Tibial artery (tissue), 4 donors: ENCODE results near the gene CHPF2.

Experiments used
- DNase-seq, 2 donors: peaks; one replicate each; pipeline ENCODE4 v3.0.0-alpha.2; 2019
- H3K27ac ChIP-seq, 2 donors: fragments of 200-600 bp; sonication (generic) in 1 of 2; 1 replicate in 1 of 2; 2 replicates in 1 of 2; pipeline ENCODE4 v1.5.1; 2018 to 2019; ENCODE audit warnings: mild to moderate bottlenecking in 1 of 2
- H3K27me3 ChIP-seq, 2 donors: fragments of 200-600 bp; sonication (generic) in 1 of 2; one replicate each; pipeline versions ENCODE4 v1.5.1 to v1.6.0; 2016 to 2019
- H3K36me3 ChIP-seq, 3 donors: fragments of 200-600 bp; sonication (generic) in 2 of 3; one replicate each; pipeline ENCODE4 v1.5.1; 2016 to 2019; ENCODE audit warnings: mild to moderate bottlenecking in 2 of 3
- H3K4me1 ChIP-seq, 4 donors: fragments of 200-600 bp; sonication (generic) in 2 of 4; 1 replicate in 3 of 4; 2 replicates in 1 of 4; pipeline ENCODE4 v1.5.1; 2016 to 2019
- H3K4me3 ChIP-seq, 2 donors: fragments of 200-600 bp; sonication (generic) in 1 of 2; 1 replicate in 1 of 2; 2 replicates in 1 of 2; pipeline ENCODE4 v1.5.1; 2018 to 2019; ENCODE audit warnings: mild to moderate bottlenecking in 2 of 2
- H3K9me3 ChIP-seq, 3 donors: fragments of 200-600 bp; sonication (generic) in 1 of 3; one replicate each; pipeline ENCODE4 v1.5.1; 2016 to 2019
- intact Hi-C: fragments of 100-400 bp; cut with DNase I; formaldehyde crosslinking; loops from one replicate; pipeline ENCODE4 v1.15.0; 2023; ENCODE audit warnings: low total_unique reads
- TF ChIP-seq, protein P1 (sequence below), 2 experiments: fragments of 200-600 bp in 1 of 2; fragments of 450-650 bp in 1 of 2; IDR thresholded peaks; one replicate each; pipeline ENCODE4 v1.5.1; 2017 to 2019; ENCODE audit warnings: antibody characterized with exemption in 2 of 2, mild to moderate bottlenecking in 1 of 2, moderate library complexity in 1 of 2

Gene CHPF2

DNA sequence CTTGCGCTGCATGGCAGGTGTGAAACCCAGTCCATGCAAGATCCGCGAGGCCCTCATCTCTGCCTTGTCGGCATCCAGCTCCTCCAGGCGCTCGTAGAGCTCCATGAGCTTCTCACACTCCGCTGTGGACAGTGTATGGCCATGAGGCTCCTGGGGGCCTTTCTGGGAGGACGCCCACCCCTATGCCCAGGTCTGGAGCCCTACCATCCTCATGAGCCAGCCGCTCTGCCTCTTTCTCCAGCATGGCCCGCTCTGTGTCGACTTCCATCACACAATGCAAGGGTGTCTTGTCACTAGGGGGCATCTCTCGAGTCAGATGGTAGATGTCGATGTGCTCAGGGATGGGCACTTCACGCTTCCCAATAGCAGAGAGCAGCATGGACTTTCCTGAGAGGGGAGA, 8.6 kb upstream of the CHPF2 start:
- peaks cover 4 to 26% (median 18%) of the 10 kb centered on the region in 4 donors for H3K4me1 ChIP-seq
- no peaks in the 10 kb centered on the region for H3K9me3 ChIP-seq
- no peak overlapping the region for H3K4me3 ChIP-seq
- intact Hi-C loops = no loop called here
- TF ChIP-seq, protein P1, sequence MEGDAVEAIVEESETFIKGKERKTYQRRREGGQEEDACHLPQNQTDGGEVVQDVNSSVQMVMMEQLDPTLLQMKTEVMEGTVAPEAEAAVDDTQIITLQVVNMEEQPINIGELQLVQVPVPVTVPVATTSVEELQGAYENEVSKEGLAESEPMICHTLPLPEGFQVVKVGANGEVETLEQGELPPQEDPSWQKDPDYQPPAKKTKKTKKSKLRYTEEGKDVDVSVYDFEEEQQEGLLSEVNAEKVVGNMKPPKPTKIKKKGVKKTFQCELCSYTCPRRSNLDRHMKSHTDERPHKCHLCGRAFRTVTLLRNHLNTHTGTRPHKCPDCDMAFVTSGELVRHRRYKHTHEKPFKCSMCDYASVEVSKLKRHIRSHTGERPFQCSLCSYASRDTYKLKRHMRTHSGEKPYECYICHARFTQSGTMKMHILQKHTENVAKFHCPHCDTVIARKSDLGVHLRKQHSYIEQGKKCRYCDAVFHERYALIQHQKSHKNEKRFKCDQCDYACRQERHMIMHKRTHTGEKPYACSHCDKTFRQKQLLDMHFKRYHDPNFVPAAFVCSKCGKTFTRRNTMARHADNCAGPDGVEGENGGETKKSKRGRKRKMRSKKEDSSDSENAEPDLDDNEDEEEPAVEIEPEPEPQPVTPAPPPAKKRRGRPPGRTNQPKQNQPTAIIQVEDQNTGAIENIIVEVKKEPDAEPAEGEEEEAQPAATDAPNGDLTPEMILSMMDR (IDR thresholded peaks at IDR 0.05) = no peak
- H3K27ac ChIP-seq = no peak overlapping the region
- no peaks in the 10 kb centered on the region for H3K27me3 ChIP-seq
- peaks cover 47 to 64% (median 62%) of the 10 kb centered on the region in 3 donors for H3K36me3 ChIP-seq
- DNase-seq = peak in 1 of 2 donors; percentile 57

DNA sequence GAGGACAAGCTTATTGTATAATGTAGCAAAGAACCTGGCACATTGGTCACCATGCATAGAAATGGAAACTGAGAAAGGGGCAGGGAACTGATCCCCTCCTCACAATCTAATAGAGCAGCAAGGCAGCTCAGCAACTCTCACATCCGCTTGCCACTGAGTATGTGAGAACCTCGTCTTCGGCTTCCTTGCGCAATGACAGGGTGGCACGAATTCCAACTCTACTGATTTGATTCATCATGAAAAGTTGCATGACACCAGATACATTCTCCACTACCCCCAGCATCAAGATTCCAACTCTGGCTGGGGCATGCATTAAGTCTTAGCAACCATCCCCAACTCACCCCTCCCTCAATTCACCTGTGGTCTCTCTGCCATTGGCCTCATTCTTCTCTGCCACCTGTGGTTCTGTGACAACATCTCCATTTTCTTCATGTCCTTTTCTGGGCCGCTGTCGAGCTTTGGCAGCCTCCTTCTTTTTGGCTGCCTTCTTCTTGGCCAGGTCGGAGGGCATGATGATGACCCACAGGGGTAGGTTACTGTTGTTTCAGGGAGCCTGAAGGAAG, 6.3 kb upstream of the CHPF2 start:
- DNase-seq = peak in 1 of 2 donors; percentile 55
- Histone ChIP-seq H3K9me3 (no peaks in the 10 kb centered on the region), H3K4me1 (peaks cover 4 to 26% (median 18%) of the 10 kb centered on the region in 4 donors), H3K27ac (peak overlapping the region; percentile 73 to 91), H3K27me3 (no peaks in the 10 kb centered on the region), H3K36me3 (peaks cover 26 to 41% (median 40%) of the 10 kb centered on the region in 3 donors), H3K4me3 (peak overlapping the region; percentile 83 to 89)
- intact Hi-C loops = no loop called here
- TF ChIP-seq, protein P1 (IDR thresholded peaks at IDR 0.05) = no peak

DNA sequence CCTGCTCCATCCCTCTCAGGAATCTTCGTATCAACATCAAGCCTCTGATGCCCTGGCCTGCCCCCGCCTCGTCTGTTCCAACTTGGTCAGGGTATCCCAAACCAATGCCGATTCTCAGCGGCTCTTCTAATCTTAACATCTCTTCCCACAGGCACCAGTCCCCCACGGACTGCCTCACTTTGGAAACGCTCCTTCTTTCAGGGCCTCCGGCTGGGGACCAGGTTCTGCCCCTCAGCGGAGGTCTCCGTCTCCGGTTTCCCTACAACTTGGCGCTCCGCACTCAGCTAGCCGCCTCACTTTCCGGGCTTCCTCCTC, 5.8 kb upstream of the CHPF2 start:
- Histone ChIP-seq H3K4me3 (peak overlapping the region; percentile 83 to 89), H3K27ac (peak overlapping the region; percentile 73 to 91), H3K9me3 (no peaks in the 10 kb centered on the region), H3K36me3 (peaks cover 21 to 36% (median 35%) of the 10 kb centered on the region in 3 donors), H3K27me3 (no peaks in the 10 kb centered on the region), H3K4me1 (peaks cover 4 to 26% (median 18%) of the 10 kb centered on the region in 4 donors)
- intact Hi-C loops = no loop called here
- TF ChIP-seq, protein P1 (IDR thresholded peaks at IDR 0.05) = no peak
- no peak for DNase-seq

DNA sequence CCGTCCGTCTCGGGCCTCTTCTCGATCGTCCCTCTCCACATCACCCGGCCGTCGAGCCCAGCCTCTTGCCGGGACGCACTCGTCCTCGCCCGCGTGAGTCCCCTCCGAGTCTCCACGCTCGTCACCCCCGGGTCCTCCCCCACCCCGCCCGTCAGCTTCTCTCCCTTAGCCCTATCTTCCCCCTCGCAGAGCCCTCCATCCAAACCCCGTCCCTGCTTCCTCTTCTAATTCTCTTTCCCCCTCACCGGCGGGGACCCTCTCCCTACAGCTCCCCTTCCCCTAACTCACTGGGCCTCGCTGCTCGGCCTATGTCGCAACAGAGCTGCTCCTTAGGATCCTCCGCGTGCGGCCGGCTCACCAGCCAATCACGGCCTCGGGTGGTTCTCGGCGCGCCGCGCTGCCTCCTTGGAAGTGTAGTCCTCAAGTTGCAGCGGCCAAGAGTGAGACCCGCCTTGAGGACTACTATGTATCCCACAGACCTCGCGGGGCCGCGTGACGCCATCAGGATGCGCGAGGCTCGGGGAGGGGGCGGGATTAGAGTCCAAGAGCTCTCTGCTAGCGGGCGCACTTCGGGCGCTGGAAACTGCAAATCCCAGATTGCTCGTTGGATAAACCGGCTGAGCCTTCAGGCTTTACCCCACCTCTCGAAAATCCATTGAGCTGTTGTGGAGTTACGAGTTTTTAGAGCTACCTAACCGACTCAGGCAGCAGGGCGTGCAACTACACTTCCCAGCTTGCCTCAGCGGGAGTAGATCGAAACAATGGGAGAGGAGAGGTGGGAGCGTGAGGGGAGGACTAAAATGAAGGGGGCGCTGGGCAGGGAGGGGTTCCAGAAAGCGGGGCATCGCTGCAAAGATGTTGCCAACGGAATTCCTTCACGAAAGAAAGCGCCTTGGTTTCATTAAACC, 5.2 kb upstream of the CHPF2 start, which contains the start of gene ABCF2:
TSS of gene ABCF2 (minus strand) at position 331 of the 908 bp plus-strand sequence. CDS start 747 bp downstream, outside the sequence.
- Histone ChIP-seq H3K9me3 (no peaks in the 10 kb centered on the region), H3K36me3 (peaks cover 18 to 30% (median 30%) of the 10 kb centered on the region in 3 donors), H3K4me3 (peak within 1 kb of the TSS; percentile 83 to 89), H3K4me1 (peaks cover 4 to 31% (median 21%) of the 10 kb centered on the region in 4 donors), H3K27me3 (no peaks in the 10 kb centered on the region), H3K27ac (peak within 1 kb of the TSS; percentile 73 to 91)
- TF ChIP-seq, protein P1 (IDR thresholded peaks at IDR 0.05) = no peak
- intact Hi-C loops = no loop called here
- peak; percentile 100 for DNase-seq

DNA sequence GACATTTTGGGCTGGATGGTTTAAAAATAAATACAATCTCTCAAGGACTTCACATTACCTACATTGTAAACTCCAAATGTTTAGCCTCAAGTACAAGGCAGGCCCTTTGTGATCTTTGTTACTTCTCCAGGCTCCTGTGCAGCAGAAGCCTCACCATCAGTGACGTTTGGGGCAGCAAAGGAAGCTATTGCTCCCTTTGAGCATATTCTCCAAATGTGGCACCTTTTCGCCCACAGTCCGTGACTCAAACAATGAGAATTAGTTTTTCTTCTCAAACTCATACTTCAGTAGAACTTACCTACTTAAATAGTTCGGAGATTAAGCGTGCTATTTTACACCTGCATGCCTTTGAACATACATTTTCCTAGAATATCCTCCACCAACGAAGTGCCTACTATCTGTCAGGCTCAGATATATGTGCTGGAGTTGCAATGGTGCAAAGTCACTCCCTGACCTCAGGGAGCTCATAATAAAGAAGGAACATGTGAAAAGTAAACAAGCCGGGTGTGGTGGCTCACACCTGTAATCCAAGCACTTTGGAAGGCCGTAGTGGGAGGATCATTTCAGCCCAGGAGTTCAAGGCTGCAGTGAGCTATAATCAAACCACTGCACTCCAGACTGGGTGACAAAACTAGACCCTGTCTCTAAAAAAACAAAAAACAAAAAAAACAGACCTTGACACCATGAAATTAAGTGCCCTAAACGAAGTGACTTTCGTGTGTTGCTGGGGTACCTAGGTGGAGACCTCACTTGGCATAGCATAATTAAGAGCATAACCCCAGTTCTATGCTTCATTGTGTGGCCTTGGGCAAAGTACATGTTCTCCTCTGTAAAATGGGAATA, 4.0 kb upstream of the CHPF2 start:
- intact Hi-C loops = no loop called here
- peaks cover 4 to 35% (median 25%) of the 10 kb centered on the region in 4 donors for H3K4me1 ChIP-seq
- TF ChIP-seq, protein P1 (IDR thresholded peaks at IDR 0.05) = no peak
- H3K27me3 ChIP-seq = no peaks in the 10 kb centered on the region
- H3K27ac ChIP-seq = peak overlapping the region; percentile 73 to 91
- no peaks in the 10 kb centered on the region for H3K9me3 ChIP-seq
- H3K4me3 ChIP-seq = peak overlapping the region; percentile 83 to 89
- peak in 1 of 2 donors; percentile 31 for DNase-seq
- peaks cover 7 to 19% (median 19%) of the 10 kb centered on the region in 3 donors for H3K36me3 ChIP-seq
